H1 (cell line): ENCODE results near the gene PITPNC1. TPM values are rescaled to one million over a fixed set of nuclear protein-coding genes. Genes with fewer than 3 reads are reported as not detected.

ENCODE experiments used
- CTCF ChIA-PET: fragments of 300-600 bp; sonication (Branson Sonifier 250); formaldehyde crosslinking; loops from one replicate; lab custom pipeline; 2021; ENCODE audit not compliant: partially characterized antibody; lab: Charles Lee
- POLR2A ChIA-PET: fragments of 300-600 bp; sonication (Branson Sonifier 250); formaldehyde crosslinking; loops from one replicate; lab custom pipeline; 2021; ENCODE audit warnings: inconsistent platforms; ENCODE audit not compliant: partially characterized antibody; lab: Charles Lee
- DNase-seq, 2 experiments: peaks; one replicate each; pipeline versions ENCODE4 v3.0.0 to v3.0.0-alpha.2; 2010 to 2022; ENCODE audit warnings: low spot score in 2 of 2, low read depth in 1 of 2, mixed read lengths in 1 of 2
- FAIRE-seq: peaks from 2 replicates; lab custom pipeline; 2011; peaks lifted over from hg19 to GRCh38; lab: Jason Lieb, UNC
- H2AFZ ChIP-seq: 2 replicates; pipeline ENCODE4 v1.8.1; 2012; ENCODE audit warnings: low read length, inconsistent platforms
- H2AK5ac ChIP-seq: 2 replicates; pipeline ENCODE4 v1.6.1; 2013; ENCODE audit warnings: low read depth, low read length
- H2BK120ac ChIP-seq: replicated peaks from 2 replicates; pipeline ENCODE3; 2013; ENCODE audit warnings: low read depth, low read length, inconsistent platforms
- H2BK12ac ChIP-seq: 2 replicates; pipeline ENCODE4 v1.6.1; 2013; ENCODE audit warnings: low read depth, low read length
- H2BK15ac ChIP-seq: 2 replicates; pipeline ENCODE4 v1.6.1; 2013; ENCODE audit warnings: low read length
- H2BK20ac ChIP-seq: 2 replicates; pipeline ENCODE4 v1.6.1; 2013; ENCODE audit warnings: low read length
- H2BK5ac ChIP-seq: 2 replicates; pipeline ENCODE4 v1.6.1; 2013; ENCODE audit warnings: low read depth, low read length
- H3K14ac ChIP-seq: 2 replicates; pipeline ENCODE4 v1.6.1; 2013; ENCODE audit warnings: inconsistent platforms; ENCODE audit not compliant: insufficient read length
- H3K18ac ChIP-seq: 2 replicates; pipeline ENCODE4 v1.6.1; 2013; ENCODE audit warnings: low read length; ENCODE audit errors: extremely low read depth
- H3K23ac ChIP-seq: 2 replicates; pipeline ENCODE4 v1.6.1; 2013; ENCODE audit warnings: inconsistent platforms; ENCODE audit not compliant: insufficient read length
- H3K23me2 ChIP-seq: 2 replicates; pipeline ENCODE4 v1.6.1; 2013; ENCODE audit warnings: low read depth, low read length
- H3K27ac ChIP-seq: 2 replicates; pipeline ENCODE4 v1.6.1; 2011; ENCODE audit warnings: low read depth, low read length, inconsistent platforms
- H3K27me3 ChIP-seq, 4 experiments: replicated peaks in 1 of 4; 1 replicate in 1 of 4; 2 replicates in 3 of 4; pipeline versions ENCODE4 v1.6.1 to v1.8.1; 2011 to 2013; ENCODE audit warnings: low read length in 3 of 4, mild to moderate bottlenecking in 3 of 4, inconsistent platforms in 2 of 4, mixed read lengths in 2 of 4, moderate library complexity in 1 of 4; ENCODE audit not compliant: control insufficient read depth in 3 of 4, insufficient read depth in 3 of 4; ENCODE audit errors: extremely low read depth in 1 of 4
- H3K36me3 ChIP-seq, 4 experiments: 2 replicates each; pipeline versions ENCODE4 v1.6.1 to v1.8.1; 2011 to 2013; ENCODE audit warnings: mild to moderate bottlenecking in 4 of 4, low read length in 3 of 4, moderate library complexity in 2 of 4, control low read depth in 1 of 4, inconsistent platforms in 1 of 4; ENCODE audit not compliant: insufficient read depth in 4 of 4, control insufficient read depth in 2 of 4
- H3K4ac ChIP-seq: replicated peaks from 2 replicates; pipeline ENCODE3; 2013; ENCODE audit warnings: low read length, low read depth, mixed read lengths, inconsistent platforms; ENCODE audit not compliant: insufficient read length
- H3K4me1 ChIP-seq, 4 experiments: replicated peaks in 1 of 4; 1 replicate in 1 of 4; 2 replicates in 3 of 4; pipeline versions ENCODE4 v1.6.1 to v1.8.1; 2011 to 2013; ENCODE audit warnings: low read length in 3 of 4, inconsistent platforms in 2 of 4, mixed read lengths in 1 of 4; ENCODE audit not compliant: insufficient read depth in 4 of 4, control insufficient read depth in 3 of 4
- H3K4me2 ChIP-seq, 2 experiments: 2 replicates each; pipeline versions ENCODE4 v1.6.1 to v1.8.1; 2011 to 2013; ENCODE audit warnings: low read depth in 2 of 2, low read length in 2 of 2, control low read depth in 1 of 2, inconsistent platforms in 1 of 2, mild to moderate bottlenecking in 1 of 2; ENCODE audit not compliant: insufficient read depth in 1 of 2
- H3K4me3 ChIP-seq, 4 experiments: fragments of 200-600, 300-600 bp in 1 of 4; sonication (generic), shearing (Covaris generic), sonication (Bioruptor Twin) in 1 of 4; 2 replicates each; pipeline versions ENCODE4 v1.5.1 to v1.8.1; 2011 to 2016; ENCODE audit warnings: low read length in 4 of 4, low read depth in 3 of 4, control low read depth in 2 of 4, inconsistent platforms in 2 of 4, mild to moderate bottlenecking in 2 of 4, mixed read lengths in 1 of 4, moderate library complexity in 1 of 4; ENCODE audit not compliant: insufficient read depth in 2 of 4; ENCODE audit errors: extremely low read depth in 1 of 4
- H3K56ac ChIP-seq: replicated peaks from 2 replicates; pipeline ENCODE3; 2013; ENCODE audit warnings: low read depth, mild to moderate bottlenecking, mixed read lengths, low read length, inconsistent platforms; ENCODE audit not compliant: insufficient read length
- H3K79me1 ChIP-seq: 2 replicates; pipeline ENCODE4 v1.6.1; 2013; ENCODE audit warnings: low read depth, low read length, control low read depth
- H3K79me2 ChIP-seq, 2 experiments: 2 replicates each; pipeline versions ENCODE4 v1.6.1 to v1.8.1; 2012 to 2013; ENCODE audit warnings: low read length in 2 of 2, mild to moderate bottlenecking in 2 of 2, inconsistent platforms in 1 of 2; ENCODE audit not compliant: insufficient read depth in 2 of 2, control insufficient read depth in 1 of 2
- H3K9ac ChIP-seq, 4 experiments: replicated peaks in 1 of 4; 1 replicate in 1 of 4; 2 replicates in 3 of 4; pipeline versions ENCODE4 v1.6.1 to v1.8.1; 2011 to 2013; ENCODE audit warnings: low read depth in 3 of 4, low read length in 3 of 4, control low read depth in 2 of 4, mild to moderate bottlenecking in 2 of 4, moderate library complexity in 2 of 4, inconsistent platforms in 1 of 4; ENCODE audit errors: extremely low read depth in 1 of 4
- H3K9me3 ChIP-seq, 2 experiments: 2 replicates each; pipeline versions ENCODE4 v1.6.1 to v1.8.1; 2012 to 2013; ENCODE audit warnings: mild to moderate bottlenecking in 2 of 2, moderate library complexity in 2 of 2, control low read depth in 1 of 2, inconsistent platforms in 1 of 2, low read depth in 1 of 2, low read length in 1 of 2, mixed read lengths in 1 of 2; ENCODE audit not compliant: insufficient read depth in 2 of 2
- H4K20me1 ChIP-seq, 2 experiments: replicated peaks in 1 of 2; 2 replicates each; pipeline versions ENCODE3 to v1.8.1; 2011 to 2013; ENCODE audit warnings: inconsistent platforms in 2 of 2, low read length in 2 of 2, mild to moderate bottlenecking in 1 of 2; ENCODE audit not compliant: insufficient read depth in 2 of 2, control insufficient read depth in 1 of 2
- H4K5ac ChIP-seq: 2 replicates; pipeline ENCODE4 v1.6.1; 2013; ENCODE audit warnings: low read length, low read depth, mixed read lengths, inconsistent platforms; ENCODE audit not compliant: insufficient read length
- H4K8ac ChIP-seq: 2 replicates; pipeline ENCODE4 v1.8.0; 2013; ENCODE audit warnings: mild to moderate bottlenecking, moderate library complexity, low read length, inconsistent platforms; ENCODE audit not compliant: insufficient read depth; ENCODE audit errors: extremely low read depth
- H4K91ac ChIP-seq: replicated peaks from 2 replicates; pipeline ENCODE3; 2013; ENCODE audit warnings: low read length, mixed read lengths, inconsistent platforms; ENCODE audit not compliant: insufficient read length
- ASH2L ChIP-seq: fragments of 200-600, 300-600 bp; sonication (generic); IDR thresholded peaks from one replicate; pipeline ENCODE4 v1.7.1; 2017; ENCODE audit warnings: low read length
- CHD1 ChIP-seq: IDR thresholded peaks from 2 replicates; pipeline ENCODE4 v1.6.1; 2012; ENCODE audit warnings: low read depth, low read length, improper control_type of control experiment
- CHD2 ChIP-seq: IDR thresholded peaks from 2 replicates; pipeline ENCODE4 v1.6.1; 2012; ENCODE audit warnings: low read length, improper control_type of control experiment
- EGR1 ChIP-seq: IDR thresholded peaks from 2 replicates; pipeline ENCODE4 v1.6.1; 2011; ENCODE audit warnings: low read depth, low read length, borderline replicate concordance
- HDAC2 ChIP-seq, 2 experiments: fragments of 300-600 bp in 1 of 2; sonication (generic) in 1 of 2; IDR thresholded peaks; 2 replicates each; pipeline ENCODE4 v1.6.1; 2011 to 2012; ENCODE audit warnings: low read depth in 2 of 2, low read length in 2 of 2, mild to moderate bottlenecking in 2 of 2, moderate library complexity in 2 of 2, borderline replicate concordance in 1 of 2, inconsistent platforms in 1 of 2
- NANOG ChIP-seq: IDR thresholded peaks from 2 replicates; pipeline ENCODE4 v1.6.1; 2011; ENCODE audit warnings: low read length, low read depth, mild to moderate bottlenecking, inconsistent platforms; ENCODE audit not compliant: insufficient read depth, poor library complexity, severe bottlenecking
- POLR2A ChIP-seq, 2 experiments: IDR thresholded peaks; 1 replicate in 1 of 2; 2 replicates in 1 of 2; pipeline ENCODE4 v1.6.1; 2011; ENCODE audit warnings: low read depth in 2 of 2, low read length in 2 of 2, mild to moderate bottlenecking in 2 of 2; ENCODE audit errors: control extremely low read depth in 1 of 2
- POLR2AphosphoS5 ChIP-seq: IDR thresholded peaks from 2 replicates; pipeline ENCODE4 v1.6.1; 2011; ENCODE audit warnings: low read depth, low read length
- RAD21 ChIP-seq, 2 experiments: IDR thresholded peaks in 1 of 2; conservative IDR thresholded peaks in 1 of 2; 2 replicates each; pipeline ENCODE4 v1.6.1; 2011; ENCODE audit warnings: low read depth in 2 of 2, low read length in 2 of 2, improper control_type of control experiment in 1 of 2, inconsistent platforms in 1 of 2, mild to moderate bottlenecking in 1 of 2, moderate library complexity in 1 of 2
- SAP30 ChIP-seq: fragments of 300-600 bp; sonication (generic); IDR thresholded peaks from 2 replicates; pipeline ENCODE4 v1.7.1; 2012; ENCODE audit warnings: low read length, moderate library complexity, mild to moderate bottlenecking, inconsistent platforms; ENCODE audit not compliant: insufficient read depth, insufficient replicate concordance
- SP2 ChIP-seq: IDR thresholded peaks from 2 replicates; pipeline ENCODE4 v1.6.1; 2012; ENCODE audit warnings: mild to moderate bottlenecking, low read length, inconsistent platforms
- YY1 ChIP-seq: IDR thresholded peaks from 2 replicates; pipeline ENCODE4 v1.6.1; 2011; ENCODE audit warnings: low read depth, mild to moderate bottlenecking, low read length
- WGBS, 2 experiments: shearing (Covaris generic) in 1 of 2; methylation state at CpG; one replicate each; pipeline versions ENCODE4 v1.1.6 to v1.1.7; 2013 to 2015; ENCODE audit warnings: low lambda C conversion rate in 2 of 2, mixed read lengths in 2 of 2, inconsistent platforms in 1 of 2, low coverage in 1 of 2, missing lambda C conversion rate in 1 of 2; ENCODE audit not compliant: insufficient replicate concordance in 2 of 2, insufficient coverage in 1 of 2, insufficient read length in 1 of 2; ENCODE audit errors: extremely low coverage in 1 of 2, missing lambda C conversion rate in 1 of 2; 5-methylcytosine and 5-hydroxymethylcytosine counted together
- polyA plus RNA-seq, 7 experiments: library from polyadenylated mRNA; depleted of rRNA in 3 of 7; stranded (reverse) in 5 of 7; unstranded in 2 of 7; fragments of >200 nt in 5 of 7; fragments of 200-250 nt in 2 of 7; gene quantifications; 1 replicate in 5 of 7; 2 replicates in 1 of 7; 4 replicates in 1 of 7; pipeline versions ENCODE4 v1.2.1 to v1.2.3, GENCODE V29; 2011 to 2013; ENCODE audit warnings: missing spikeins in 2 of 7, mixed read lengths in 2 of 7
- total RNA-seq: library from RNA; stranded (reverse); fragmentation: NEBNext Ultra II Directional; extraction: Animal tissue kit (Norgen Biotek cat#: 25700); gene quantifications from 2 replicates; pipeline ENCODE4 v1.2.1, GENCODE V29; 2021

PITPNC1 gene
- total and polyA plus RNA-seq, 2 of the 8 experiments (the other 6 are each of a cell fraction or from before 2014, with no cell fraction given) = 17.6 to 54.7 TPM

GRCh38 chr17:67374329-67375053 lies 2.6 kb upstream of the PITPNC1 start:
- Histone ChIP-seq H3K4me2 (no peak overlapping the region; a peak in 1 of 4 replicates), H3K23me2 (peaks cover 13% of the 10 kb centered on the region; the same call in 1 of the 2 replicates), H3K79me1 (peaks cover 3% of the 10 kb centered on the region), H3K4me3 (no peak overlapping the region), H3K56ac (no peak overlapping the region), H4K20me1 (no peaks in the 10 kb centered on the region), H3K23ac (no peak overlapping the region), H3K4ac (no peak overlapping the region), H2BK15ac (no peak overlapping the region), H2BK12ac (no peak overlapping the region), H3K9ac (no peak overlapping the region), H3K27ac (no peak overlapping the region), H4K91ac (no peak overlapping the region), H3K9me3 (peaks cover 0 to 3% of the 10 kb centered on the region in 2 experiments; a peak in 1 of 4 replicates), H2AK5ac (no peak overlapping the region), H2BK5ac (no peak overlapping the region), H4K5ac (no peak overlapping the region), H3K14ac (no peak overlapping the region), H4K8ac (no peak overlapping the region), H3K79me2 (peaks cover 0 to 6% of the 10 kb centered on the region in 2 experiments; a peak in 2 of 4 replicates), H3K4me1 (peaks cover 2 to 4% (median 4%) of the 10 kb centered on the region in 4 experiments; a peak in 6 of 7 replicates), H3K18ac (no peak overlapping the region), H3K36me3 (no peaks in the 10 kb centered on the region), H2BK120ac (no peak overlapping the region), H2BK20ac (no peak overlapping the region), H2AFZ (peak overlapping the region; percentile 87), H3K27me3 (no peaks in the 10 kb centered on the region)
- DNase-seq = peak in 1 of 2 experiments; percentile 91
- CTCF ChIA-PET = interaction anchor here (0.6 to 3.6 kb wide), 35 partner anchors 8 to 326 kb away, joined by 3 to 22 read pairs (median 4); partner anchors contain the start of gene PSMD12
- POLR2A ChIA-PET = interaction anchor here (0.6 to 1.0 kb wide), 3 partner anchors 9 to 252 kb away, joined by 3 to 5 read pairs (median 3); no protein-coding TSS in a partner anchor
- WGBS, 2 experiments = 41% methylated on average over 12 of the region's 12 CpGs; no CpG with 5 or more reads in 1 of the 2 experiments
- FAIRE-seq = peak; percentile 19
- TF ChIP-seq POLR2A (IDR thresholded peaks at IDR 0.05; ENCODE audit: control extremely low read depth in 1 of 2, low read depth in 2 of 2, low read length in 2 of 2) (no peak), RAD21 (IDR thresholded peaks at IDR 0.05 in 1 of 2, conservative IDR thresholded peaks at IDR 0.05 in 1 of 2; ENCODE audit: low read depth in 2 of 2, low read length in 2 of 2) (peak; percentile 81 to 84), SP2 (no peak), EGR1 (no peak), YY1 (no peak; the same call in 1 of the 2 replicates), CHD1 (no peak), ASH2L (peak; percentile 23), HDAC2 (IDR thresholded peaks at IDR 0.05; ENCODE audit: borderline replicate concordance in 1 of 2, low read depth in 2 of 2, low read length in 2 of 2) (no peak), SAP30 (no peak), CHD2 (no peak), POLR2AphosphoS5 (no peak), NANOG (no peak)
